Lung (tissue), 12 donors: ENCODE measurements around the gene DHCR7. TPM values are rescaled to one million over a fixed set of nuclear protein-coding genes. Genes with fewer than 3 reads are reported as not detected.

Source experiments
- ATAC-seq: fragments of 200-7000 bp; cut with Tn5 transposase; one replicate; pipeline ENCODE4 v1.9.1; 2020; ENCODE audit warnings: moderate number of reproducible peaks; ENCODE audit not compliant: insufficient read depth, low FRiP score
- DNase-seq, 3 donors: peaks; one replicate each; pipeline ENCODE4 v3.0.0-alpha.2; 2013 to 2017
- H3K27ac ChIP-seq, 2 donors: one replicate each; pipeline ENCODE4 v1.5.1; 2013; ENCODE audit warnings: mild to moderate bottlenecking in 2 of 2, moderate library complexity in 2 of 2, control low read depth in 1 of 2, inconsistent platforms in 1 of 2, low read depth in 1 of 2, low read length in 1 of 2
- H3K27me3 ChIP-seq, 3 donors: one replicate each; pipeline ENCODE4 v1.5.1; 2013; ENCODE audit warnings: low read length in 2 of 3; ENCODE audit not compliant: control insufficient read depth in 3 of 3, insufficient read depth in 3 of 3
- H3K36me3 ChIP-seq, 4 donors: one replicate each; pipeline ENCODE4 v1.5.1; 2013; ENCODE audit warnings: low read length in 4 of 4, mild to moderate bottlenecking in 1 of 4, moderate library complexity in 1 of 4; ENCODE audit not compliant: control insufficient read depth in 4 of 4, insufficient read depth in 4 of 4
- H3K4me1 ChIP-seq, 5 donors: one replicate each; pipeline ENCODE4 v1.5.1; 2013; ENCODE audit warnings: low read length in 5 of 5, mild to moderate bottlenecking in 2 of 5, moderate library complexity in 1 of 5; ENCODE audit not compliant: control insufficient read depth in 5 of 5, insufficient read depth in 5 of 5
- H3K4me3 ChIP-seq: one replicate; pipeline ENCODE4 v1.5.1; 2013; ENCODE audit warnings: mild to moderate bottlenecking, control low read depth, moderate library complexity
- H3K9ac ChIP-seq, 2 donors: one replicate each; pipeline ENCODE4 v1.5.1; 2013; ENCODE audit warnings: low read length in 2 of 2, control low read depth in 1 of 2; ENCODE audit not compliant: insufficient read depth in 1 of 2
- H3K9me3 ChIP-seq, 4 donors: one replicate each; pipeline ENCODE4 v1.5.1; 2013; ENCODE audit warnings: low read length in 3 of 4, mild to moderate bottlenecking in 1 of 4, moderate library complexity in 1 of 4; ENCODE audit not compliant: control insufficient read depth in 4 of 4, insufficient read depth in 3 of 4
- CTCF ChIP-seq: IDR thresholded peaks from 2 replicates; pipeline ENCODE4 v1.5.1; 2012; ENCODE audit warnings: mild to moderate bottlenecking; ENCODE audit errors: control extremely low read depth, extremely low read depth
- WGBS, 2 donors: extraction: QIAGEN DNeasy Blood & Tissue Kit; methylation state at CpG; one replicate each; pipeline ENCODE4 v1.1.7; 2013; 5-methylcytosine and 5-hydroxymethylcytosine counted together
- polyA plus RNA-seq, 2 donors: library from polyadenylated mRNA; stranded (reverse); fragments of 200-250 nt; gene quantifications; one replicate each; pipeline ENCODE4 v1.2.1, GENCODE V29; 2013
- total RNA-seq, 2 donors: library from RNA; depleted of rRNA in 1 of 2; stranded (reverse); fragments of >200 nt in 1 of 2; gene quantifications; one replicate each; pipeline ENCODE4 v1.2.1, GENCODE V29; 2014 to 2021
- donor health status: control.
- donor health status: control.
- donor health status: Bipolar disorder and iron deficiency.
- donor health status: healthy.
- donor health status: DM: yes; HTN: yes; CAD: no.

DHCR7 gene
- total and polyA plus RNA-seq, 4 donors = 41.2 to 138 (median 68.1) TPM

- Histone ChIP-seq H3K9ac (no peak overlapping the region), H3K36me3 (peaks cover 6 to 48% (median 13%) of the 10 kb centered on the region in 4 donors), H3K4me3 (no peak overlapping the region), H3K4me1 (no peaks in the 10 kb centered on the region), H3K9me3 (no peaks in the 10 kb centered on the region), H3K27me3 (no peaks in the 10 kb centered on the region), H3K27ac (no peak overlapping the region)
- WGBS, 2 donors = 64 to 74% methylated on average over 6 of the region's 6 CpGs
- no peak for ATAC-seq
- no peak for DNase-seq
- TF ChIP-seq CTCF = no peak
These were observed 22.8 kb upstream of the DHCR7 start for GRCh38 chr11:71470946-71471345.

GRCh38 chr11:71467164-71467563, 19.0 kb upstream of the DHCR7 start:
- 96 to 98% methylated on average over 6 of the region's 6 CpGs for WGBS, 2 donors
- Histone ChIP-seq H3K9me3 (no peaks in the 10 kb centered on the region), H3K4me3 (no peak overlapping the region), H3K36me3 (peaks cover 2 to 25% (median 3%) of the 10 kb centered on the region in 4 donors), H3K4me1 (no peaks in the 10 kb centered on the region), H3K27me3 (no peaks in the 10 kb centered on the region), H3K27ac (no peak overlapping the region), H3K9ac (no peak overlapping the region)
- DNase-seq = no peak
- no peak for TF ChIP-seq CTCF
- ATAC-seq = no peak

GRCh38 chr11:71466358-71466757, 18.2 kb upstream of the DHCR7 start:
- H3K27me3 ChIP-seq = no peaks in the 10 kb centered on the region
- H3K9me3 ChIP-seq = no peaks in the 10 kb centered on the region
- DNase-seq (no peak), ATAC-seq (no peak)
- H3K4me1 ChIP-seq = no peaks in the 10 kb centered on the region
- peaks cover 0 to 28% (median 3%) of the 10 kb centered on the region in 4 donors for H3K36me3 ChIP-seq
- TF ChIP-seq CTCF = no peak
- no peak overlapping the region for H3K4me3 ChIP-seq
- H3K27ac ChIP-seq = no peak overlapping the region
- H3K9ac ChIP-seq = no peak overlapping the region
- 90 to 94% methylated on average over 9 of the region's 9 CpGs for WGBS, 2 donors

GRCh38 chr11:71465054-71465453, 16.9 kb upstream of the DHCR7 start:
- 94 to 98% methylated on average over 4 of the region's 4 CpGs for WGBS, 2 donors
- Histone ChIP-seq H3K27ac (no peak overlapping the region), H3K4me3 (no peak overlapping the region), H3K9ac (no peak overlapping the region), H3K9me3 (no peaks in the 10 kb centered on the region), H3K27me3 (no peaks in the 10 kb centered on the region), H3K4me1 (no peaks in the 10 kb centered on the region), H3K36me3 (peaks cover 0 to 30% (median 3%) of the 10 kb centered on the region in 4 donors)
- no peak for ATAC-seq
- no peak for DNase-seq
- TF ChIP-seq CTCF = no peak
